RWPE1 (cell line): ENCODE results near the gene CRMP1.

Source experiments
- CTCF ChIA-PET: fragments of 350-600 bp; sonication (Branson Sonifier 250); formaldehyde crosslinking; extraction: SDS; loops from one replicate; lab custom pipeline; 2021; lab: Yijun Ruan, JAX
- POLR2A ChIA-PET: fragments of 400-600 bp; formaldehyde crosslinking; extraction: SDS; loops from one replicate; lab custom pipeline; 2020; ENCODE audit warnings: antibody characterized with exemption; ENCODE audit not compliant: low non-redundant PET; lab: Yijun Ruan, JAX
- DNase-seq: peaks from one replicate; pipeline ENCODE4 v3.0.0; 2012; ENCODE audit warnings: low spot score
- H3K27ac ChIP-seq: fragments of 450-650 bp; 2 replicates; pipeline ENCODE4 v1.5.1; 2017
- CTCF ChIP-seq: fragments of 450-650 bp; conservative IDR thresholded peaks from 2 replicates; pipeline ENCODE4 v1.5.1; 2017; ENCODE audit warnings: low read depth, mild to moderate bottlenecking

The CRMP1 gene

GRCh38 chr4:5927116-5927515 lies 34.2 kb upstream of the CRMP1 start:
- ChIA-PET POLR2A (no interaction called here), CTCF (no interaction called here)
- no peak for DNase-seq
- H3K27ac ChIP-seq, result no peak overlapping the region
- no peak for TF ChIP-seq CTCF

GRCh38 chr4:5926598-5926997 lies 33.7 kb upstream of the CRMP1 start:
- ChIA-PET POLR2A (no interaction called here), CTCF (no interaction called here)
- H3K27ac ChIP-seq, result no peak overlapping the region
- DNase-seq, result no peak
- TF ChIP-seq CTCF, result no peak

- no peak for TF ChIP-seq CTCF
These were observed 32.7 kb upstream of the CRMP1 start for GRCh38 chr4:5925419-5926200.

GRCh38 chr4:5924461-5925125 lies 31.7 kb upstream of the CRMP1 start:
- no peak for DNase-seq
- ChIA-PET CTCF (no interaction called here), POLR2A (no interaction called here)
- TF ChIP-seq CTCF, result no peak
- no peak overlapping the region for H3K27ac ChIP-seq

More at GRCh38 chr4:5925419-5926200, 32.7 kb upstream of the CRMP1 start:
- no peak for DNase-seq
- CTCF ChIA-PET, result no interaction called here
- POLR2A ChIA-PET, result no interaction called here
- H3K27ac ChIP-seq, result no peak overlapping the region

GRCh38 chr4:5923376-5923775 lies 30.5 kb upstream of the CRMP1 start:
- POLR2A ChIA-PET, result no interaction called here
- H3K27ac ChIP-seq, result no peak overlapping the region
- CTCF ChIA-PET, result no interaction called here
- DNase-seq, result no peak
- no peak for TF ChIP-seq CTCF

GRCh38 chr4:5922556-5922955 lies 29.7 kb upstream of the CRMP1 start:
- POLR2A ChIA-PET, result no interaction called here
- TF ChIP-seq CTCF, result no peak
- no peak overlapping the region for H3K27ac ChIP-seq
- CTCF ChIA-PET, result no interaction called here
- no peak for DNase-seq
